CMK (cell line): ENCODE results near the gene LAMB3.

ENCODE experiments used
- DNase-seq: peaks from one replicate; pipeline ENCODE4 v3.0.0-alpha.2; 2010; ENCODE audit warnings: low read depth

The LAMB3 gene

DNA sequence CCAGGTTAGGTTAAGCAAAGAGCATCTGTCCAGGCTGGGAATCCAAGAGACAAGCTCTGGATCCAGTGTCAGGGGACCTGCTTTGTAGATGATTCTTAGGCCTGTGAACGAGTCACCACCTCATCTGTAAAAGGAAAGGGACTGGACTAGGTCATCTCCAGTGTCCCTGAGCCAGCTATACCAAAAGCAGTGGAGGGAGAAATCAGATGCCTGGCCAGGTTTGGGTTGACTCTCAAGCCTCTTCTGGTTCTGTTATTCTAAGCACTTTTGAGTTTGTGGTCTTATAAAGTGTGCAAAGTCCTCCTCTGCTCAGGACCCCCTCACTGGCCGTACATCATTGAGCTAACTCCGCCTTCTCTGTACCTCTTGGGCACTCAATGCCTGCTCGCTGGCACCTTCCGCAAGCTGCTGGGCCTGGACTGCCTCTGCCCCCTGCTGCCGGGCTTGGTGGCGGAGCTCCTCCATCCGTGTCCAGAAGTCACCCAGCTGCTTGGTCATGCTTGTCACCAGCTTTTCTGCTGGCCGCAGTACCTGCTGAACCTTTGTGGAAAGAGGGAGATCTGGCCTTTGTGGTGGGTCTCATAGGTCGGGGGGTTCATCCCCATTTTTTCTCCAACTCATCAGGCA, 35.1 kb downstream of the LAMB3 start:
- no peak for DNase-seq

DNA sequence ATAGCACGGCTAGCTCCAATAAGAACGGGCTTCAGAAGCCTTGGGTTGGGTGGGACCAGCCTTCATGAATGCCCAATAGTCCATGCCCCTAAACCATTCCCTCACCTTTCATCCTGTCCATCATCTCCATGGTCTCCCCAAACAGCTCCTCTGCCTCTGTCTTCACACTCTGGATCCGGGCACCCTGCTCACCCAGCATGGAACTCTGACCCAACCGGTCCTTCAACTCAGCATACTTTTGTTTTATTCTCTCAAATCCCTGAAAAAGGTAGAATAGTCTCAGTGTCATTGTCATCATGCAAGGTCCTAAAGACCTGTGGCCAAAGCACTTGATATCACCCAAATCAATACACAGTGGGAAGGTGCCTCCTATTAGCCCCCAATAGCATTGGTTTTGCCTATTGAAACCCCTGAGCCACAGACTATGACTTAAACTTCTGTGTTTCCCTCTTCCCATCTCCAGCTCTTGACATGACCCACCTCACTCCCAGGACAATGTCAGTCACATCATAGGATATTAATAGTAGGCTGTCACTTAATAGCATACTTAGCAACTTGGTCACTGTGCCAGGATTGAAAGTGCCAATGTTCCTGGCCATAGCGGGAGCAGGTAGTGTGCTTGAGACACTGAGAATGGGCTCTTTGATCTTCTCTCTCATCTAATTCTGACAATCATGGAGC, 35.7 kb downstream of the LAMB3 start:
- no peak for DNase-seq

DNA sequence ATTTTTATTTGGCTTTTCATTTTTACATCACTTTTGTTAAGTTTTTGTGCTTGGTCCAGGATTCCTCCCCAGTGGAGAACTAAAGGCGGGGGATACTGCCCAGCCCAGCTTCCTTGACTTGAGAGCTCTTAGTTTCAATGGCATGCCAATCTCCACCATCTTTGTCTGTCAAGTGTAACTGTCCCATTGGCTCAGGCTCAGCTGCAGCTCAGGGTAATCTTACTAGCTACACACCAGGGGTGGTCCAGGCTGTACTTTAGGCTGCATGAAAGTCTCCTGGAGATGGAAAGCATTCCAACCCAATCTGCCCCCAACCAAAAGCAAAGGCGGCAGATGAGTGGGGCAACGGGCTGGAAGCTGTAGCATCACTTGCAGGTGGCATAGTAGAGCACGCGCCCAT, 37.3 kb downstream of the LAMB3 start:
- no peak for DNase-seq

DNA sequence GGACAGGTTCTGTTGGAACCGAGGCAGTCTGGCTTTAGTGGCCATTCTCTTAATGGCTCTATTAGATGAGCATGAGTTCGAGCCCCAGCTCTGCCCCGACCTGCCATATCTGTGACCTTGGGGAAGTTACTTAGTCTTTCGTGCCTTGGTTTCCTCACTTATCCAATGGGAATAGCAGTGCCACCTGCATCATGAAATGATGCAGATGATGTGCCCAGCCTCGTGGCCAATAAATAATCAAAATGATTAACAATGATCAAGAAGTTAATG, 38.1 kb downstream of the LAMB3 start:
- DNase-seq: no peak

DNA sequence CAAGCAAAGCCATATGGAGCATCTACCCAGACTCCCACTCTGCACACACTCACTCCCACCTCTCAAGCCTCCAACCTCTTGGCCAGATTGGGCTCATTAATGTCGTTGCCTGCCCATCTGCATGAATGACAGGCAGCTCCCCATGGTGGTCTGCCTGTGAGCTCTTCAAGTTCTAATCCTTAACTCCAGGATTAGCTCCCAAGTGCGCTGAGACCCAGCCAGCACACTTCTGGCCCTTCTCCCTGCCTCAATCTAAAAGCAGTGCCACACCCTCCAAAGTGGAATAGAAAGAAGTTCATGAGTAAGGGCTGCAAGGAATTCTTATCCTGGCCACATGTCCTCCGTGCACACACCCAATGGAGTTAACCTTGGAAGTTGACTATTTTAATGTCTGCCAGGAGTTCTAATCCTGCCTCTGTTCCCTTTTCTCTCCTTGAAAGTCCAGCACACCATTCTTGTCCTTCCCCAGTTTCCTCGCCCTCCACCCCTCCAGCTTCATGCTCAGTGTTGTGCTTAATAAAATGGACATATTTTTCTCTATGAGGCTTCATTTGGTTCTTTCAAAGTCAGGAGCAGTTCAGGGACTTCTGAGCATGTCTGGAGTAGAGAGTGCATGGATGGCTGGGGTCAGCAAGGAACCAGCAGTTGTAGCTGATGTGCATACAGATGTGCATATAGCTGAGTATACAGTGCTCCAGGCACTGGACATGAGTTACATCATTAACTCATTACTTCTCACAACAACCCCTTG, 38.6 kb downstream of the LAMB3 start:
- no peak for DNase-seq

- no peak for DNase-seq
Observed at GRCh38 chr1:209612646-209613399, 39.4 kb downstream of the LAMB3 start.

GRCh38 chr1:209611771-209612570, 40.3 kb downstream of the LAMB3 start:
- no peak for DNase-seq

DNA sequence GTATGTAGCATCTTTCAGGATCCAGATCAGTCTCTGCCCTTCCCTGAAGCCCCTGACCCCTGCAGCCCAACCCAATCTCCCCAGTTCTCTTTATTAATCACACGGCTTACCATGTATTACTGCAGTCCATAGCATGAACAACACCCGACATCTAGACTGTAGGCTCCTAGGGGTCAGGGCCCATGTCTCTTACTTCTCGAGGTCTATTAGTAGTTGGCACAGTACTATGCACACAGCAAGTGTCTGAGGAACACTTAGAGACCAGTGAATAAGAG, 41.7 kb downstream of the LAMB3 start:
- no peak for DNase-seq

DNA sequence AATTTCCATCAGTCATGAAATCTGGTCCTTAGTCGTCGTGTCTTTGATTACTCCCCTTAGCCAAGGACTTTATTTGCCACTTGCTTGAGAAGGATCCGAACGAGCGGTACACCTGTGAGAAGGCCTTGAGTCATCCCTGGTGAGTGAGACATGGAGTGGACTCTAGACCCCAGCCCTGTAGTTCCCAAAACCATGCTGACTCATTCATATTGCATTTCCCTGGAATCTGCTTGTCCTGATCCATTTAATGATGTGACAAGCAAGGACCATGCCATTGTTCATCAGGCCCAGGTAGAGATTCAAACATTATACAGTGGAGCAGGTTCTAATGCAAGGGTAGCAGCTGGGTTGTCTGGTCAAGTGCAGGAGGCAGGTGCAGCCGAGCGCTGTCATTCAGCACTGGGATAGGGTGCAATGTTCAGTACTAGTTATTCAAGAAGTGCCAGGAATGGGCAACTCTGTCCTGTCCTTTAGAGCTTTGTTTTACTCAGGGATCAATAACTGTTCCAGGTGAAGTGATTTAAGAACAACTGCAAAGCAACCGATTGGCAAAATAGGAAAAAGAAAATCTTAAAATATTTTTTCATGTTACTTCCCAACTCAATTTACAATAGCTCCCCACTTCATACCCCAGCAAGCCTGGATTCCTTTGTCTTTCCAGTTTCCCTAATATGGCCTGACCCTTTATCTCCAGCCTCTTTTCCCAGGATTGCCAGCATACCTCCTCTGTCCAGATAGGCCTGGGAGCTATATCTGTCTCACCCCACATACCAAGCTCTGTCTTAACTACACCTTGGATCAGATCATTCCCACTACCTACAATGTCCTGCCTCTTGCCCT, 42.2 kb downstream of the LAMB3 start:
- DNase-seq: no peak

- DNase-seq: no peak
Observed at GRCh38 chr1:209609041-209609790, 43.0 kb downstream of the LAMB3 start.

DNA sequence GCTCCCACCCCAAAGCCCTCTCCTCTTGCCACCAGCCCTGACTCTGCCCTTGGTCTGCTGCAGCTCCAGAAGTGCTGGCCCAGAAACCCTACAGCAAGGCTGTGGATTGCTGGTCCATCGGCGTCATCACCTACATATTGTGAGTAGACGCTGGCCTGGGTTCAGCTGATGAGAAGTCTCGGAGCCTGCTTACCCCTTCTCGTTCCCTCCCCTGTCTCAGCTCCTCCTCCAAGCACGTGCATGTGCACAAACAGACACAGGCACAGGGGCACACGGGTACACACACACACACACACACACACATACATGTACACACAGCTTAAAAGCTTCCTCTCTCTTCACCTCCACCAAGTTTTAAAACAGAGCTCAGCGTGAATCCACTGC, 44.4 kb downstream of the LAMB3 start:
- no peak for DNase-seq

DNA sequence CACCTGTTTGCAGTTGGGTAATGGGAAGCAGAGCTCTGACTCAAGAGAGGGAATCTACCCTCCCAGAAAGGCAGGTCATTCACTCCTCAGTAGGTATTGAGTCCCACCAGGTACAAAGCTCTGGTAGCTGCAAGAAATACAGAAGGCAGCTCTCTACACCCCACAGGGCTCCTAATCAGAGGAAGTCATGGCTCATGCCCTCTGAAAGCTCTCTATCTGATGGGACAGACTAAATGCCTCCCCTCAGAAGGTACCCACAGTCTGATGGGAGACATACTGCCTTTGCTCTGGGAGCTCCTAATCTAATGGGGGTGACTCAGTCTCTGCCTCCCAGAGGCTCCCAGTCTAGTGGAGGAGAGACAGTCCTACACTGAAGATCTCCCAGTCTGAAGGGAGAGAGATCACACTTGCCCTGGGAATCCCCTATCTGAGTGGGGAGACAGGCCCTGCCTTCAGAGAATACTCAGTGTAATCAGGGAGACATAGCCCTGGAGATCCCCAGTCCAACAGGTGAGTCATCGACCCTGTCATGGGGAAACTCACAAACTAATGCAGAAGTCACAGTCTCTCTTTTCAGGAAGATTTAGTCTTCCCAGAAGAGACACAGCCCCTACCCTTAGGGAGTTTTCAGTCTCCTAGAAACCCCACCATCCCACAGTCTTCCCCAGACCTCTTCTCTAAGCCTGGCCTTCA, 45.0 kb downstream of the LAMB3 start:
- DNase-seq: no peak

DNA sequence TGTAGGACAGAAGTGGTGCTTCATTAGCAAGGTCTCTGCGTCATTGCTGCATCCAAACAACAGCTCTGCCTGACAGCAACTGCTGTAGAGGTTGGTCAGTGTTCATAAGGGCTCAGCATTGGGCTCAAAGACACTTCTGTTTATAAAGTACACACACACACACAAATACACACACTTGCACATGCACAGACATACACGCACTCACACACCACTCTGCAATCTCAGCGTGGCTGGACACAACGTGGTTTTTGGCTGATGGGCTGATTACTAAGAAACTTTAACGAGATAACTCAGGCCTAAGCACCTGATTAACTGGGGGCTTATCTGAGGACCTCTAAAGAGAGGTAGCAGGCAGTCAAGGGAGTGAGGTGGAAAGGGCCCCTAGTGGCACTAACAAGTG, 48.3 kb downstream of the LAMB3 start:
- DNase-seq: no peak

GRCh38 chr1:209601809-209602657, 50.2 kb downstream of the LAMB3 start:
- no peak for DNase-seq

DNA sequence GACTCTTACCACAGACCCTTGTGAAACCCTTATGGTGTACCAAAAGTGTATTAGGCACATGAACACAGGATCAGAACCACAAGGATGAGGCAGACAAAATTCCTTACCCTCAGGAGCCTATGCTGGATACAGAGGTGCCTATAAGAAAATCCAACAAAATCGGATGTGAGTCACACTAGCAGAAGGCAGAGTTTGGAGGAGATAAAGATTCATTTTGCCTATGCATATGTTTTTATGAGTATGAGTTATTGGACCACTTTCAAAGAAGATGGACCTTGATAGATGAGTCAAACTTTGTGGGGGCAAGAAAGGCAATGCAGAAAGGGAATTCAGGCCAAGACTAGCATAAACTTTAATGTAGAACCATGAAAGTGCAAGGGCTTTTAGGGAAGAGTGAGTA, 51.7 kb downstream of the LAMB3 start:
- DNase-seq: no peak

- DNase-seq: no peak
Observed at GRCh38 chr1:209598227-209598626, 54.0 kb downstream of the LAMB3 start.

DNA sequence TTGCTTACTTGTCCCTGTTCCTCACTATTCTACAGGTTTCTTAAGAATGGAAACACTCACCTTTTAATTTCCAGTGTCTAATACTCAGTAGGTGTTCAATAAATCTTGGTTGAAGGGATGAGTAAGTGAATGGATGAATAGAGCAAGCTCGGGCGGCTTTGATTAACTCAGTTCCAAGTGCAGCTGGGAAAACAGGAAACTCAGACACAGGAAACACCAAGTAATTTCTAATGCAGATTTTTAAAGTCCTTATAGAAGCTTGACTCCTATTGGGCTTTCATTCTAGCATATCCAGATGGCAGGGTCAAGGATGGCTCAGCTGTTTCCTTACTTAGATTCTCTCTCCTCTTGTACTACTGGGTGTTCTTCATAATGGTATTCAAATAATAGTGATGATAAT, 54.7 kb downstream of the LAMB3 start:
- DNase-seq: no peak

DNA sequence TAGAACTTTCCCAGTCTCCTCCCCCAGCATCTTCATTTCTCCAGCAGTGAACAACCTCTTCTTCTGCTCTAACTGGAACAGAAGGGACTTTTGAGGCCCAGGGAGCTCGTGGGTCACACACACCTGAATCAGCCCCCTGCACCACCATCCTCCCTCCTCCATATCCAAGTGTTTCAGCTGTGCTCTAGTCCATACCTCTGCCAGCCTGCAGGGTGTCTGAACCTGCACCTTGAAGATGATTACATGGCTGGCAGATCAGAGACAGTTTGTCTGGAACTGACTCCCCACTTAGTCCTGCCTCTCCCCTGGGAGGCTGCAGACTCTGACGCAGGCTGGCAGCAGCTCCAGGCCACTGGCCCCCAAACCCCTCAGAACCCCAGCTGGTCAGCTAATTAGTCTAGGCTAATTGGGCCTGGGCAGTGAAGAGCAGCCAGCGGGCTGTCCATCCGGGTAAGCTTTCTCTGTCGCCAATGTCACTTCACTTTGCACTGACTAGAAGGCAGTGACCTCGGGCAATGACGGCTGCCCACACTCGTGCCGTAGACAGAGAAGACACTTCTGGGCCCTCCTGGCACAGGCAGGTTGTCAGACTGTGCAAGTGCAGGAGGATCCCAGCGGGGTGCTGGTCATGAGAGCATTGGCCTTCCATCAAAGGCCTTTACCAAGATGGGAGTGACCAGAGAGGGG, 56.5 kb downstream of the LAMB3 start:
- DNase-seq: no peak

- no peak for DNase-seq
Observed at GRCh38 chr1:209595028-209595427, 57.2 kb downstream of the LAMB3 start.
